Endothelial cell of umbilical vein (primary cell): ENCODE measurements around the gene CRP. TPM values are rescaled to one million over a fixed set of nuclear protein-coding genes. Genes with fewer than 3 reads are reported as not detected.

ENCODE experiments used
- BruUV-seq: library from RNA; stranded (reverse); fragments of 400-500 nt; replicated peaks from 2 replicates; lab custom pipeline; 2021; lab: Mats Ljungman, UMichigan
- CTCF ChIA-PET: fragments of 300-600, 350-600 bp; sonication (Branson Sonifier 250); formaldehyde crosslinking; loops from one replicate; lab custom pipeline; 2021; ENCODE audit warnings: antibody characterized with exemption, inconsistent platforms; lab: Charles Lee
- POLR2A ChIA-PET: fragments of 300-600, 350-600 bp; sonication (Branson Sonifier 250); formaldehyde crosslinking; loops from one replicate; lab custom pipeline; 2021; ENCODE audit warnings: antibody characterized with exemption, inconsistent platforms; lab: Charles Lee
- DNase-seq: peaks from one replicate; pipeline ENCODE4 v3.0.0-alpha.2; 2011; ENCODE audit warnings: low read depth, low spot score
- FAIRE-seq: peaks from 2 replicates; lab custom pipeline; 2011; peaks lifted over from hg19 to GRCh38; lab: Jason Lieb, UNC
- H2AFZ ChIP-seq: 2 replicates; pipeline ENCODE4 v1.6.0; 2012; ENCODE audit warnings: low read depth, low read length, control low read depth, inconsistent platforms
- H3K27ac ChIP-seq: 2 replicates; pipeline ENCODE4 v1.5.1; 2011; ENCODE audit warnings: low read depth, mild to moderate bottlenecking, control low read depth, low read length, moderate library complexity; ENCODE audit not compliant: insufficient read depth
- H3K27me3 ChIP-seq, 2 experiments: 2 replicates each; pipeline versions ENCODE4 v1.6.0 to v1.6.1; 2011; ENCODE audit warnings: low read length in 2 of 2, mixed read lengths in 1 of 2; ENCODE audit not compliant: control insufficient read depth in 2 of 2, insufficient read depth in 2 of 2
- H3K36me3 ChIP-seq, 2 experiments: 2 replicates in 1 of 2; 3 replicates in 1 of 2; pipeline ENCODE4 v1.5.1; 2011; ENCODE audit warnings: low read length in 2 of 2, mild to moderate bottlenecking in 1 of 2, moderate library complexity in 1 of 2; ENCODE audit not compliant: control insufficient read depth in 2 of 2, insufficient read depth in 2 of 2; ENCODE audit errors: extremely low read depth in 1 of 2
- H3K4me1 ChIP-seq: 3 replicates; pipeline ENCODE4 v1.5.1; 2011; ENCODE audit warnings: mild to moderate bottlenecking, low read length; ENCODE audit not compliant: control insufficient read depth, insufficient read depth; ENCODE audit errors: extremely low read depth
- H3K4me2 ChIP-seq: 2 replicates; pipeline ENCODE4 v1.6.1; 2011; ENCODE audit warnings: low read length, control low read depth, mixed read lengths; ENCODE audit not compliant: insufficient read depth
- H3K4me3 ChIP-seq, 3 experiments: fragments of 200-600 bp in 1 of 3; sonication (generic), shearing (Covaris generic) in 1 of 3; replicated peaks in 1 of 3; 2 replicates each; pipeline ENCODE4 v1.5.1; 2011 to 2016; ENCODE audit warnings: control low read depth in 3 of 3, low read length in 3 of 3, mild to moderate bottlenecking in 2 of 3, inconsistent platforms in 1 of 3, low read depth in 1 of 3, moderate library complexity in 1 of 3; ENCODE audit not compliant: insufficient read depth in 1 of 3
- H3K79me2 ChIP-seq: 2 replicates; pipeline ENCODE4 v1.6.0; 2012; ENCODE audit warnings: low read length, inconsistent platforms; ENCODE audit not compliant: control insufficient read depth, insufficient read depth
- H3K9ac ChIP-seq: replicated peaks from 2 replicates; pipeline ENCODE3; 2011; ENCODE audit warnings: low read length, control low read depth; ENCODE audit not compliant: insufficient read depth; ENCODE audit errors: extremely low read depth
- H3K9me1 ChIP-seq: replicated peaks from 3 replicates; pipeline ENCODE4 v1.6.0; 2011; ENCODE audit warnings: mild to moderate bottlenecking, low read length; ENCODE audit not compliant: control insufficient read depth, insufficient read depth; ENCODE audit errors: extremely low read depth
- H3K9me3 ChIP-seq: replicated peaks from 2 replicates; pipeline ENCODE4 v1.5.1; 2012; ENCODE audit warnings: low read length, inconsistent platforms; ENCODE audit not compliant: control insufficient read depth, insufficient read depth
- H4K20me1 ChIP-seq: replicated peaks from 2 replicates; pipeline ENCODE3; 2011; ENCODE audit warnings: mild to moderate bottlenecking, low read length; ENCODE audit not compliant: control insufficient read depth, insufficient read depth; ENCODE audit errors: extremely low read depth
- CTCF ChIP-seq, 2 donors: IDR thresholded peaks; 1 replicate in 1 of 2; 2 replicates in 1 of 2; pipeline ENCODE4 v1.5.1; 2011; ENCODE audit warnings: low read length in 2 of 2, mild to moderate bottlenecking in 2 of 2, moderate library complexity in 2 of 2, control low read depth in 1 of 2, inconsistent platforms in 1 of 2, low read depth in 1 of 2; ENCODE audit not compliant: insufficient read depth in 1 of 2; ENCODE audit errors: extremely low read depth in 1 of 2
- EZH2 ChIP-seq: IDR thresholded peaks from 2 replicates; pipeline ENCODE4 v1.6.1; 2012; ENCODE audit warnings: borderline replicate concordance, low read depth, mild to moderate bottlenecking, moderate library complexity, low read length, inconsistent platforms; ENCODE audit not compliant: severe bottlenecking
- FOS ChIP-seq: IDR thresholded peaks from 2 replicates; pipeline ENCODE4 v1.6.1; 2011; ENCODE audit warnings: mild to moderate bottlenecking, low read length, moderate library complexity, borderline replicate concordance; ENCODE audit not compliant: insufficient read depth
- GATA2 ChIP-seq: IDR thresholded peaks from 2 replicates; pipeline ENCODE4 v1.7.0; 2011; ENCODE audit warnings: low read depth, mild to moderate bottlenecking, moderate library complexity, mixed read lengths, low read length; ENCODE audit not compliant: insufficient read length, insufficient read depth
- JUN ChIP-seq: IDR thresholded peaks from 2 replicates; pipeline ENCODE4 v1.6.1; 2011; ENCODE audit warnings: borderline replicate concordance, low read depth; ENCODE audit not compliant: insufficient read length, insufficient read depth
- MAX ChIP-seq: IDR thresholded peaks from 2 replicates; pipeline ENCODE4 v1.6.1; 2011; ENCODE audit not compliant: insufficient read depth, insufficient read length
- MYC ChIP-seq: IDR thresholded peaks from one replicate; pipeline ENCODE4 v1.6.1; 2011; ENCODE audit warnings: mild to moderate bottlenecking, low read depth, low read length
- POLR2A ChIP-seq: IDR thresholded peaks from 2 replicates; pipeline ENCODE4 v1.6.1; 2012; ENCODE audit warnings: low read depth, mild to moderate bottlenecking, control low read depth, low read length
- POLR2AphosphoS5 ChIP-seq: IDR thresholded peaks from 2 replicates; pipeline ENCODE4 v1.6.1; 2012; ENCODE audit warnings: low read depth, mild to moderate bottlenecking, control low read depth, low read length, moderate library complexity; ENCODE audit not compliant: insufficient read depth
- dilution Hi-C: fragments of 300-500 bp; cut with MboI; formaldehyde crosslinking; loops from one replicate; pipeline ENCODE4 v1.15.0; 2019; ENCODE audit warnings: low sequenced_read_pairs; ENCODE audit not compliant: extremely low pct_ligation_motif_present
- intact Hi-C: fragments of 100-400 bp; cut with micrococcal nuclease; formaldehyde crosslinking; loops from one replicate; pipeline ENCODE4 v1.10.0; 2022
- polyA plus RNA-seq, 4 experiments: library from polyadenylated mRNA; depleted of rRNA in 3 of 4; stranded (reverse) in 3 of 4; unstranded in 1 of 4; fragments of >200 nt; gene quantifications; 2 replicates each; pipeline versions ENCODE4 v1.2.1 to v1.2.3, GENCODE V29; 2011 to 2012; ENCODE audit warnings: missing spikeins in 1 of 4
- total RNA-seq: library from RNA; stranded (reverse); gene quantifications from 2 replicates; pipeline ENCODE4 v1.2.3, GENCODE V29; 2021

The CRP gene
- total and polyA plus RNA-seq, 2 donors (not counting 3 experiments of a cell fraction or from before 2014, with no cell fraction given) = not detected

GRCh38 chr1:159712080-159712479, 2.3 kb downstream of the CRP start:
- Histone ChIP-seq H3K9ac (no peak overlapping the region), H3K4me2 (no peak overlapping the region), H3K4me3 (no peak overlapping the region), H4K20me1 (no peaks in the 10 kb centered on the region), H3K4me1 (no peaks in the 10 kb centered on the region), H2AFZ (no peak overlapping the region), H3K9me1 (no peaks in the 10 kb centered on the region), H3K27me3 (no peaks in the 10 kb centered on the region), H3K27ac (no peak overlapping the region), H3K36me3 (no peaks in the 10 kb centered on the region), H3K79me2 (no peaks in the 10 kb centered on the region), H3K9me3 (no peaks in the 10 kb centered on the region)
- ChIA-PET CTCF (no interaction called here), POLR2A (no interaction called here)
- dilution Hi-C loops (no loop called here), intact Hi-C loops (no loop called here)
- no TSS peak for BruUV-seq
- DNase-seq (no peak), FAIRE-seq (no peak)
- TF ChIP-seq MYC (no peak), FOS (no peak), JUN (no peak), MAX (no peak), POLR2A (no peak), POLR2AphosphoS5 (no peak), CTCF (IDR thresholded peaks at IDR 0.05; ENCODE audit: extremely low read depth in 1 of 2, insufficient read depth in 1 of 2, low read depth in 1 of 2, low read length in 2 of 2) (no peak), GATA2 (no peak), EZH2 (no peak)
